ENCODE measurements around the gene PRR12.

Gene PRR12

DNA sequence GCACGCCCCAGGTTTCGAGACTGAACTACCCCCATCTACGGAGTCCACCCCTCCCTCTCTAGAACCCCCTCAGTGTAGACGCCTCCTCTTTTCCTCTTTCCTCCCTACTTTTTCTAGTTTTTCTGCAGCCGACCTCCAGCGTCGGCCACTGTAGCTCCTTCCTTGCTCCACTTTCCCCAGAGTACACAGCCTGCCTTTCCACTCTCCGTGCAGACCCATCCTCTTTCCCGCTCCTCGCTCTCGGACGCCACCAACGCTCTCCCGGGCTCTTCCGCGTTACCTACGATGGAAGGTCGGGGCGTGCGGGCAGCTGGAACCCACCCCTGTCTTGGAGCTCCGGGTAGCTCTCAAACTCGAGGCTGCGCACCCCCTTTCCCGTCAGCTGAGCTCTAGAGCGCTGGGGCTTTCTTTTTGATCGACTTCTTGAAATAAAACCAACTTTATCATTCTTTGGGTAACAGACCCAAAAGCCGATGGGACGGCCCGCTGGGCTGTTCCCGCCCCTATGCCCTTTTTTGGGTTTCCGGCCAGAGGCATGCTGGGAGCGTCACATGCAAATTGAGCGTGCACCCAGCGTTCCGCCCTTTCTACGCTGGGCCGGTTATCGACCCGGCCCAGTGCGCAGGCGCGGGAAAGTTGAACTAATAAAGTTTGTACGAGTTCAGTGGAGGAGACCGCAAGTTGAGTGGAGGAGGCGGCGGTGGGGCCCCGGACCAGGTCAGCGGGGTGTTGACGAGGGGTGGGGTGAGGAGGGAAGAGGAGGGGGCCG, 74.6 kb downstream of the PRR12 start, which contains the start of the genes BCL2L12 and IRF3:
TSS of gene BCL2L12 (plus strand) at position 583 of the 769 bp plus-strand sequence. CDS start 760 bp downstream, outside the sequence.
TSS of gene IRF3 (minus strand) at position 507 of the 769 bp plus-strand sequence. CDS start 1,019 bp downstream, outside the sequence.
- DNase-seq (ENCODE audit: low read depth in 2 of 2), result peak; percentile 99 to 100

GRCh38 chr19:49666120-49666444, 75.1 kb downstream of the PRR12 start:
- DNase-seq (ENCODE audit: low read depth in 2 of 2), result no peak

DNA sequence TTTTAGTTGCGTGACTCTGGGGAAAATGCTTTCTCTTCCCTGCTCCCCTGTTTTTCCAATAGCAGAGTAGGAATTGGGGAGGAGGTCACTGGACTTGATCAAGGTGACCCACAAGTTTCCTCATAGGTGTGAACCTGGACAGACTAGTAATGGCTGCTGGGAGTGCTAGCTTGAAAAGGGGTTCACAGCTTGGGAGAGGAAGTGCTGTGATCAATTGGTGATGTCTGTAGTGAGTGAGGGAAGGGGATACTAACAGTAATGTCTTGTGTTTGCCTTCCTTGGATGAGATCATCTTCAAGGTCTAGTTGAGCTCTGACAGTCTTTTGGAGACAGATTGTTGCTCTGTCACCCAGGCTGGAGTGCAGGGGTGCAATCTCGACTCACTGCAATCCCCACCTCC, 76.5 kb downstream of the PRR12 start:
- no peak for DNase-seq (ENCODE audit: low read depth in 2 of 2)

- no peak for DNase-seq (ENCODE audit: low read depth in 2 of 2)
Measured at GRCh38 chr19:49669516-49669915, 78.5 kb downstream of the PRR12 start.

DNA sequence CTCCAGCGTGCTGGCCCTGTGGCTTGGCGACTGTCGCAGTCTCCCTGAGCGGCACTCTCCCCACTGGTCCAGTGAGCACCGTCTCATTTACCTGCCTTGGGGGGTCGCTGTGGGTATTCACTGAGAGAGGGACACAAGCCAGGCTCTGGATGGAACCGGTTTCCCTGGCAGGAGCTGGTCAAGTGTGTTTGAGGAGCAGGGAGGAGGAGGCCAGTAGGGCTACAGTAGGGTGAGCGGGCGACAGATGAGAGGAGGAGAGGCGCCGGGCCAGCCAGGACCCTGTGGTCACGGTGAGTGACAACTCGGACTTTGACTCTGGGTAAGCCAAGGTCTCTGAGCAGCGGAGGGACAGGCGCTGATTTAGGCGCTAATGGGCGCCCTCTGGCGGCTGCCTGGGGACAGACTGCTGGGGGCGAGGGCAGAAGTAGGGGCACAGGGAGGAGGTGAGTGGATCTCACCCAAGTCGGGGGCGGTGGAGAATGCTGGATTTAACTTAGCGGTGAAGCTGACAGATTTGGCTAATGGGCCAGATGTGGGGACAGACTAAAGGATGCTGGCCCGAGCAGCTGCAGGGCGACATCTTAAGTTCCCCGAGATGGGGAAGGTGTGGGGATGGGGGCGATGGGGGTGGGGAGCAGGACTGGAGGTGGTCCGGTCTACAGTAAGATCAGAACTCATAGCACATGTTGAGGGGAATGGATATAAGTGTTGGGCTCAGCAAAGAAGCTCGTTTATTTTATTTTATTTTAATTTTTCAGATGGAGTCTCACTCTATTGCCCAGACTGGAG, 81.3 kb downstream of the PRR12 start:
- peak; percentile 72 for DNase-seq (ENCODE audit: low read depth in 2 of 2)

Data from stimulated activated CD4-positive, alpha-beta T cell treated with anti-CD3 and anti-CD28 coated beads, Interleukin-1b, Interleukin-23, amount 100 ng/mL, for 4 hours (primary cell).